Keratinocyte (primary cell): ENCODE data around the gene UQCRC1. TPM values are rescaled to one million over a fixed set of nuclear protein-coding genes. Genes with fewer than 3 reads are reported as not detected.

Experiments
- DNase-seq: peaks from one replicate; pipeline ENCODE4 v3.0.0-alpha.2; 2011; ENCODE audit warnings: low read depth, missing footprints, low spot score
- FAIRE-seq: peaks from 2 replicates; lab custom pipeline; 2011; peaks lifted over from hg19 to GRCh38; lab: Jason Lieb, UNC
- H2AFZ ChIP-seq: 2 replicates; pipeline ENCODE4 v1.6.0; 2012; ENCODE audit warnings: low read length, control low read depth, inconsistent platforms; ENCODE audit not compliant: control insufficient read depth
- H3K27ac ChIP-seq: 2 replicates; pipeline ENCODE4 v1.5.1; 2011; ENCODE audit warnings: low read length; ENCODE audit not compliant: control insufficient read depth, insufficient read depth
- H3K27me3 ChIP-seq: 3 replicates; pipeline ENCODE4 v1.6.0; 2011; ENCODE audit warnings: low read length; ENCODE audit not compliant: control insufficient read depth, insufficient read depth; ENCODE audit errors: extremely low read depth
- H3K36me3 ChIP-seq, 2 experiments: 2 replicates in 1 of 2; 3 replicates in 1 of 2; pipeline ENCODE4 v1.5.1; 2011; ENCODE audit warnings: low read length in 2 of 2, mild to moderate bottlenecking in 1 of 2; ENCODE audit not compliant: control insufficient read depth in 2 of 2, insufficient read depth in 2 of 2; ENCODE audit errors: extremely low read depth in 1 of 2
- H3K4me1 ChIP-seq: 3 replicates; pipeline ENCODE4 v1.5.1; 2011; ENCODE audit warnings: low read length; ENCODE audit not compliant: control insufficient read depth, insufficient read depth; ENCODE audit errors: extremely low read depth
- H3K4me2 ChIP-seq: 3 replicates; pipeline ENCODE4 v1.6.0; 2011; ENCODE audit warnings: low read depth, low read length; ENCODE audit not compliant: control insufficient read depth, insufficient read depth; ENCODE audit errors: extremely low read depth
- H3K4me3 ChIP-seq, 3 experiments: fragments of 200-600 bp in 1 of 3; sonication (generic) in 1 of 3; 2 replicates in 2 of 3; 3 replicates in 1 of 3; pipeline ENCODE4 v1.5.1; 2011 to 2016; ENCODE audit warnings: low read length in 3 of 3, mild to moderate bottlenecking in 3 of 3, control low read depth in 2 of 3, inconsistent platforms in 1 of 3, low read depth in 1 of 3, mixed read lengths in 1 of 3, mixed run types in 1 of 3, moderate library complexity in 1 of 3; ENCODE audit not compliant: control insufficient read depth in 2 of 3, insufficient read depth in 2 of 3; ENCODE audit errors: extremely low read depth in 1 of 3
- H3K79me2 ChIP-seq: 2 replicates; pipeline ENCODE4 v1.6.0; 2012; ENCODE audit warnings: low read length; ENCODE audit not compliant: control insufficient read depth, insufficient read depth
- H3K9ac ChIP-seq: 3 replicates; pipeline ENCODE4 v1.6.0; 2011; ENCODE audit warnings: low read length; ENCODE audit not compliant: control insufficient read depth, insufficient read depth; ENCODE audit errors: extremely low read depth
- H3K9me1 ChIP-seq: 3 replicates; pipeline ENCODE4 v1.6.0; 2011; ENCODE audit warnings: low read length; ENCODE audit not compliant: control insufficient read depth, insufficient read depth; ENCODE audit errors: extremely low read depth
- H3K9me3 ChIP-seq: 2 replicates; pipeline ENCODE4 v1.5.1; 2012; ENCODE audit warnings: low read depth, low read length; ENCODE audit not compliant: control insufficient read depth
- H4K20me1 ChIP-seq: 3 replicates; pipeline ENCODE4 v1.6.0; 2011; ENCODE audit warnings: low read length; ENCODE audit not compliant: control insufficient read depth, insufficient read depth; ENCODE audit errors: extremely low read depth
- CTCF ChIP-seq, 3 experiments: IDR thresholded peaks in 1 of 3; conservative IDR thresholded peaks in 1 of 3; optimal IDR thresholded peaks in 1 of 3; 2 replicates in 2 of 3; 3 replicates in 1 of 3; pipeline versions ENCODE3 to v1.5.1; 2011; ENCODE audit warnings: low read length in 3 of 3, mild to moderate bottlenecking in 3 of 3, moderate library complexity in 2 of 3, control low read depth in 1 of 3, inconsistent platforms in 1 of 3; ENCODE audit not compliant: insufficient read depth in 2 of 3; ENCODE audit errors: extremely low read depth in 1 of 3
- EZH2 ChIP-seq: IDR thresholded peaks from one replicate; pipeline ENCODE4 v1.6.1; 2012; ENCODE audit warnings: inconsistent platforms, mild to moderate bottlenecking, low read length, moderate library complexity
- dilution Hi-C: fragments of 300-500 bp; cut with MboI; formaldehyde crosslinking; loops from one replicate; pipeline ENCODE4 v1.7.0; 2020; ENCODE audit warnings: low sequenced_read_pairs; ENCODE audit not compliant: extremely low pct_ligation_motif_present
- polyA plus RNA-seq, 5 experiments: library from polyadenylated mRNA; depleted of rRNA in 3 of 5; stranded (reverse) in 3 of 5; stranded (forward) in 1 of 5; unstranded in 1 of 5; fragments of >200 nt; gene quantifications; 1 replicate in 1 of 5; 2 replicates in 3 of 5; 3 replicates in 1 of 5; pipeline versions ENCODE4 v1.2.1 to v1.2.3, GENCODE V29; 2011 to 2012; ENCODE audit warnings: missing spikeins in 2 of 5, low read depth in 1 of 5, low replicate concordance in 1 of 5

UQCRC1 gene
- polyA plus RNA-seq, 1 donor (not counting 4 experiments of a cell fraction or from before 2014, with no cell fraction given), result 440 TPM

GRCh38 chr3:48587686-48588085, 21.8 kb downstream of the UQCRC1 start:
- no peaks in the 10 kb centered on the region for H3K27me3 ChIP-seq
- dilution Hi-C loops, result no loop called here
- H3K9ac ChIP-seq, result no peak overlapping the region
- H3K4me2 ChIP-seq, result no peak overlapping the region
- no peak overlapping the region for H3K4me3 ChIP-seq
- no peak for TF ChIP-seq CTCF (optimal IDR thresholded peaks at IDR 0.05 in 1 of 3, IDR thresholded peaks at IDR 0.05 in 1 of 3, conservative IDR thresholded peaks at IDR 0.05 in 1 of 3; ENCODE audit: extremely low read depth in 1 of 3, insufficient read depth in 2 of 3, low read length in 3 of 3)
- TF ChIP-seq EZH2, result no peak
- peaks cover 34% of the 10 kb centered on the region for H4K20me1 ChIP-seq
- no peaks in the 10 kb centered on the region for H3K9me3 ChIP-seq
- peaks cover 2% of the 10 kb centered on the region for H3K9me1 ChIP-seq
- H3K4me1 ChIP-seq, result peaks cover 14% of the 10 kb centered on the region
- no peak overlapping the region for H3K27ac ChIP-seq
- H3K36me3 ChIP-seq, result peaks cover 80 to 93% of the 10 kb centered on the region in 2 experiments
- peaks cover 85% of the 10 kb centered on the region for H3K79me2 ChIP-seq
- FAIRE-seq, result no peak
- no peak for DNase-seq
- no peak overlapping the region for H2AFZ ChIP-seq

- peaks cover 86 to 91% of the 10 kb centered on the region in 2 experiments for H3K36me3 ChIP-seq
- H3K9me3 ChIP-seq, result no peaks in the 10 kb centered on the region
- peaks cover 67% of the 10 kb centered on the region for H3K79me2 ChIP-seq
- H3K4me3 ChIP-seq, result no peak overlapping the region
- dilution Hi-C loops, result no loop called here
- H3K4me2 ChIP-seq, result no peak overlapping the region
- no peak overlapping the region for H3K27ac ChIP-seq
- no peaks in the 10 kb centered on the region for H3K9me1 ChIP-seq
- H3K27me3 ChIP-seq, result no peaks in the 10 kb centered on the region
- H3K4me1 ChIP-seq, result peaks cover 2% of the 10 kb centered on the region
- FAIRE-seq (no peak), DNase-seq (no peak)
- TF ChIP-seq CTCF (optimal IDR thresholded peaks at IDR 0.05 in 1 of 3, IDR thresholded peaks at IDR 0.05 in 1 of 3, conservative IDR thresholded peaks at IDR 0.05 in 1 of 3; ENCODE audit: extremely low read depth in 1 of 3, insufficient read depth in 2 of 3, low read length in 3 of 3) (no peak), EZH2 (no peak)
- peaks cover 31% of the 10 kb centered on the region for H4K20me1 ChIP-seq
- H3K9ac ChIP-seq, result no peak overlapping the region
- no peak overlapping the region for H2AFZ ChIP-seq
Measured at GRCh38 chr3:48585411-48585810, 24.0 kb downstream of the UQCRC1 start.
